RWPE2 (cell line): ENCODE measurements around the gene ECE1.
A peak's percentile ranks its signal among the peaks of the same experiment; 100 is the strongest.

Experiments
- ATAC-seq: fragments of 200-7000 bp; cut with Tn5 transposase; 3 replicates; pipeline ENCODE4 v1.9.1; 2021; ENCODE audit warnings: low read depth
- DNase-seq: peaks from one replicate; pipeline ENCODE4 v3.0.0-alpha.2; 2020; ENCODE audit warnings: low spot score
- H3K27ac ChIP-seq: fragments of 450-650 bp; 2 replicates; pipeline ENCODE4 v1.5.1; 2017; ENCODE audit warnings: mild to moderate bottlenecking; ENCODE audit not compliant: poor library complexity, severe bottlenecking
- H3K27me3 ChIP-seq: fragments of 250-450 bp; sonication (Bioruptor Pico); 2 replicates; pipeline ENCODE4 v1.5.1; 2021; ENCODE audit warnings: mild to moderate bottlenecking, moderate library complexity; ENCODE audit not compliant: insufficient read depth, poor library complexity, severe bottlenecking
- H3K36me3 ChIP-seq: fragments of 250-450 bp; sonication (Bioruptor Pico); 2 replicates; pipeline ENCODE4 v1.5.1; 2020; ENCODE audit warnings: low read depth, mild to moderate bottlenecking, moderate library complexity
- H3K4me1 ChIP-seq: fragments of 250-450 bp; sonication (Bioruptor Pico); 2 replicates; pipeline ENCODE4 v1.5.1; 2021; ENCODE audit warnings: mild to moderate bottlenecking, moderate library complexity; ENCODE audit not compliant: insufficient read depth, poor library complexity, severe bottlenecking
- H3K4me3 ChIP-seq: fragments of 250-450 bp; sonication (Bioruptor Pico); 2 replicates; pipeline ENCODE4 v1.5.1; 2021; ENCODE audit warnings: mild to moderate bottlenecking, moderate library complexity; ENCODE audit not compliant: severe bottlenecking
- H3K9me3 ChIP-seq: fragments of 250-450 bp; sonication (Bioruptor Pico); 2 replicates; pipeline ENCODE4 v1.5.1; 2021; ENCODE audit warnings: mild to moderate bottlenecking, moderate library complexity; ENCODE audit not compliant: severe bottlenecking
- CTCF ChIP-seq: fragments of 450-650 bp; IDR thresholded peaks from one replicate; pipeline ENCODE4 v1.5.1; 2017; ENCODE audit warnings: mild to moderate bottlenecking, moderate library complexity; ENCODE audit not compliant: poor library complexity, severe bottlenecking

The ECE1 gene

GRCh38 chr1:21330544-21330943 lies 40.3 kb upstream of the ECE1 start:
- Histone ChIP-seq H3K4me3 (no peak overlapping the region), H3K27ac (peak overlapping the region; percentile 54), H3K9me3 (no peaks in the 10 kb centered on the region), H3K27me3 (no peaks in the 10 kb centered on the region), H3K36me3 (no peaks in the 10 kb centered on the region), H3K4me1 (peaks cover 30% of the 10 kb centered on the region)
- no peak for TF ChIP-seq CTCF
- ATAC-seq, result no peak
- DNase-seq, result no peak

GRCh38 chr1:21329209-21329844 lies 39.1 kb upstream of the ECE1 start:
- Histone ChIP-seq H3K4me1 (peaks cover 32% of the 10 kb centered on the region), H3K4me3 (no peak overlapping the region)
- ATAC-seq, result peak; percentile 65

GRCh38 chr1:21327566-21328323 lies 37.5 kb upstream of the ECE1 start:
- ATAC-seq (no peak), DNase-seq (no peak)
- no peaks in the 10 kb centered on the region for H3K36me3 ChIP-seq
- no peaks in the 10 kb centered on the region for H3K9me3 ChIP-seq
- H3K27ac ChIP-seq, result no peak overlapping the region
- no peak for TF ChIP-seq CTCF
- H3K4me1 ChIP-seq, result peaks cover 31% of the 10 kb centered on the region
- H3K27me3 ChIP-seq, result no peaks in the 10 kb centered on the region
- no peak overlapping the region for H3K4me3 ChIP-seq

More at GRCh38 chr1:21329209-21329844, 39.1 kb upstream of the ECE1 start:
- no peak for TF ChIP-seq CTCF
- H3K9me3 ChIP-seq, result no peaks in the 10 kb centered on the region
- no peaks in the 10 kb centered on the region for H3K27me3 ChIP-seq
- H3K36me3 ChIP-seq, result no peaks in the 10 kb centered on the region
- no peak for DNase-seq
- peak overlapping the region; percentile 54 for H3K27ac ChIP-seq

- Histone ChIP-seq H3K27me3 (no peaks in the 10 kb centered on the region), H3K27ac (no peak overlapping the region), H3K36me3 (no peaks in the 10 kb centered on the region), H3K4me1 (peaks cover 31% of the 10 kb centered on the region), H3K9me3 (no peaks in the 10 kb centered on the region), H3K4me3 (no peak overlapping the region)
- ATAC-seq, result no peak
- no peak for DNase-seq
- no peak for TF ChIP-seq CTCF
These were observed 36.6 kb upstream of the ECE1 start for GRCh38 chr1:21326861-21327344.
